Prostate gland (tissue), 2 donors: ENCODE data around the gene ZSWIM6.

Source experiments
- POLR2AphosphoS5 ChIP-seq: sonication (generic); formaldehyde crosslinking; IDR thresholded peaks from one replicate; pipeline ENCODE4 v1.6.1; 2017; ENCODE audit warnings: antibody characterized with exemption
- TF ChIP-seq, protein P1 (sequence below), 4 experiments: fragments of 200-600 bp in 2 of 4; fragments of 450-650 bp in 2 of 4; sonication (generic) in 2 of 4; IDR thresholded peaks; 1 replicate in 3 of 4; 2 replicates in 1 of 4; pipeline ENCODE4 v1.5.1; 2016 to 2019; ENCODE audit warnings: antibody characterized with exemption in 4 of 4, mild to moderate bottlenecking in 2 of 4, moderate library complexity in 2 of 4

DNA sequence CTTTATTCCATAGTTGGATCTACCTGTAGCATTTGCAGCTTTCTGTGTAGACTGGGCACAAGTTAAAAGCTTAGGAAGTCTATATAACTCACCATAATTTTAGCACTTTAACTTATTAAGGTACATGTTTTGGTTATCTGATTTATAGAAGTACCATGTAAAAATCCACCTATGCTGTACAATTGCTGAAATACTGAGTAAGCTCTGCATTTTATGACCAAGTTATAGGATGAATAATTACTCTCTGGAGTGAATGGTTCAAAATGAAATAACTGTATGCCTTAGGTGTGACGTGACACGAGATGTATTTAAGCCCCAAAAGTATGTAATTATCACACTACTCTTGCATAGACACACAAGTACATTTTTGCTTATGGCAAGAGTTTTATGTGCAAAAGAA, 22.1 kb downstream of the ZSWIM6 start:
- TF ChIP-seq, protein P1, sequence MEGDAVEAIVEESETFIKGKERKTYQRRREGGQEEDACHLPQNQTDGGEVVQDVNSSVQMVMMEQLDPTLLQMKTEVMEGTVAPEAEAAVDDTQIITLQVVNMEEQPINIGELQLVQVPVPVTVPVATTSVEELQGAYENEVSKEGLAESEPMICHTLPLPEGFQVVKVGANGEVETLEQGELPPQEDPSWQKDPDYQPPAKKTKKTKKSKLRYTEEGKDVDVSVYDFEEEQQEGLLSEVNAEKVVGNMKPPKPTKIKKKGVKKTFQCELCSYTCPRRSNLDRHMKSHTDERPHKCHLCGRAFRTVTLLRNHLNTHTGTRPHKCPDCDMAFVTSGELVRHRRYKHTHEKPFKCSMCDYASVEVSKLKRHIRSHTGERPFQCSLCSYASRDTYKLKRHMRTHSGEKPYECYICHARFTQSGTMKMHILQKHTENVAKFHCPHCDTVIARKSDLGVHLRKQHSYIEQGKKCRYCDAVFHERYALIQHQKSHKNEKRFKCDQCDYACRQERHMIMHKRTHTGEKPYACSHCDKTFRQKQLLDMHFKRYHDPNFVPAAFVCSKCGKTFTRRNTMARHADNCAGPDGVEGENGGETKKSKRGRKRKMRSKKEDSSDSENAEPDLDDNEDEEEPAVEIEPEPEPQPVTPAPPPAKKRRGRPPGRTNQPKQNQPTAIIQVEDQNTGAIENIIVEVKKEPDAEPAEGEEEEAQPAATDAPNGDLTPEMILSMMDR (IDR thresholded peaks at IDR 0.05), result no peak
- TF ChIP-seq POLR2AphosphoS5, result no peak
